ENCODE results near the gene ATRNL1.

The ATRNL1 gene

DNA sequence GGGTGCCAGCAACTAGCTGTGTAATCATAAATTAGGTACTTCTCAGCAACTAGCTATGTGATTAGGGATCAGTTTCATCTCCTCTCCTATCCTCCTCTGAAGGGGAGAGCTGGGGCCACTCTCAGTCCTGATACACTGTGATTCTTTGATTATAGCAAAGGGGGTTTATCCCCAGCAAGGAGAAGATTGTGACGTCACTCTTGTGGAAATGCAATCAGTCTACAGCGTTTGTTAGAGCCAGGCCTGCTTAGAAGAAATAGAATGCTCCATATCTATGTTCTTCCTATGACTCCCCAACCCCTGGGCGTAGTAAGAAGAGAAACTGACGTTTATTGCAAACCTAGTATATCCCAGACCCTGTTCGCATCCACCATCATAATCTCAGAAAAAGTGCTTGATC, 871.7 kb downstream of the ATRNL1 start:
- Histone ChIP-seq H3K27ac (ENCODE audit: low read depth, low read length) (no peak overlapping the region), H3K27me3 (ENCODE audit: control insufficient read depth, insufficient read depth, low read length) (no peaks in the 10 kb centered on the region), H3K4me3 (ENCODE audit: low read length) (no peak overlapping the region), H3K4me1 (ENCODE audit: control insufficient read depth, insufficient read depth, low read length) (no peaks in the 10 kb centered on the region), H3K9ac (ENCODE audit: low read length) (no peak overlapping the region), H3K36me3 (ENCODE audit: control insufficient read depth, insufficient read depth, low read length) (no peaks in the 10 kb centered on the region)

DNA sequence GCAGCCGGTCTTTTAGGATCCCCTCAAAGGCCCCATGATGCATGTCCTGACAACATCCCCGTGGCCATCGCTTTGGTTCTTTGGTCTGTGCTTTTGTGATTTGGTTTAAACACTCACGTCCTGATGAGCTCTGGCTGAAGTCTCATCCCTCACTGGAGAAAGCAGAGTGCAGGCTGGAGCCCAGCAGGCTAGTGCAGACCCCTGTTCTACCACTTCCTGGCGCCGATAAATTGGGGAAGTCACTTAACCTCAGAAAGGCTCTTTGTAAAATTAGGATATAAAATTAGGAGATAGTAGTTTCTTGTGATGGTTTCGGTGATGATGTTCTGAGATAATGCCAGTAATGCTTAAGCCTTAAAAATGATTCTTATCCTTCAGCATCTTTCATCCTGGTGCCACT, 872.2 kb downstream of the ATRNL1 start:
- Histone ChIP-seq H3K27ac (ENCODE audit: low read depth, low read length) (no peak overlapping the region), H3K27me3 (ENCODE audit: control insufficient read depth, insufficient read depth, low read length) (no peaks in the 10 kb centered on the region), H3K4me3 (ENCODE audit: low read length) (no peak overlapping the region), H3K4me1 (ENCODE audit: control insufficient read depth, insufficient read depth, low read length) (no peaks in the 10 kb centered on the region), H3K9ac (ENCODE audit: low read length) (no peak overlapping the region), H3K36me3 (ENCODE audit: control insufficient read depth, insufficient read depth, low read length) (no peaks in the 10 kb centered on the region)

GRCh38 chr10:115968236-115968635, 875.1 kb downstream of the ATRNL1 start:
- Histone ChIP-seq H3K9ac (ENCODE audit: low read length) (no peak overlapping the region), H3K36me3 (ENCODE audit: control insufficient read depth, insufficient read depth, low read length) (no peaks in the 10 kb centered on the region), H3K27ac (ENCODE audit: low read depth, low read length) (no peak overlapping the region), H3K4me3 (ENCODE audit: low read length) (no peak overlapping the region), H3K4me1 (ENCODE audit: control insufficient read depth, insufficient read depth, low read length) (no peaks in the 10 kb centered on the region), H3K27me3 (ENCODE audit: control insufficient read depth, insufficient read depth, low read length) (no peaks in the 10 kb centered on the region)

- Histone ChIP-seq H3K36me3 (ENCODE audit: control insufficient read depth, insufficient read depth, low read length) (no peaks in the 10 kb centered on the region), H3K4me3 (ENCODE audit: low read length) (no peak overlapping the region), H3K27ac (ENCODE audit: low read depth, low read length) (no peak overlapping the region), H3K4me1 (ENCODE audit: control insufficient read depth, insufficient read depth, low read length) (no peaks in the 10 kb centered on the region), H3K9ac (ENCODE audit: low read length) (no peak overlapping the region), H3K27me3 (ENCODE audit: control insufficient read depth, insufficient read depth, low read length) (no peaks in the 10 kb centered on the region)
Observed at GRCh38 chr10:115969591-115969990, 876.4 kb downstream of the ATRNL1 start.

DNA sequence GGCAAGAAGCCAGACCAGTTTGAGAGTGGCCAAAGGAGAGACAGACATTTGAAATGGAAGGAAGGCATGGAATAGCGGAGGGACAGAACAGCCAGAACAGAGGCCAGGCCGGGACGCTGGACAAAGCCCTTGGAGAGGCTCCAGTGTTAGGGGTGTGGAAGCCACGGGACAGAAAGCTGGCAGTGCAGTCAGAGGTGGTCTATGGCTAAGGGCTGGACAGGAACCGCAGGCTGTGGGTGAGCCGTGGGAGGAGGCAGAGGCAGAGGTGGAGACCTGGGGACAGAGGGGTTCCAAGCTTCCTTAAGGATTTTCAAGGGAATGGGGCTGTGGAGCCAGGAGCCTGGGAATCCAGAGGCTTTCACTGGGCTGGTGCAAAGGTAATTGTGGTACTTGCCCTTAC, 878.8 kb downstream of the ATRNL1 start:
- no peak overlapping the region for H3K4me3 ChIP-seq (ENCODE audit: low read length)
- H3K36me3 ChIP-seq (ENCODE audit: control insufficient read depth, insufficient read depth, low read length), result no peaks in the 10 kb centered on the region
- no peaks in the 10 kb centered on the region for H3K27me3 ChIP-seq (ENCODE audit: control insufficient read depth, insufficient read depth, low read length)
- H3K27ac ChIP-seq (ENCODE audit: low read depth, low read length), result no peak overlapping the region
- H3K9ac ChIP-seq (ENCODE audit: low read length), result no peak overlapping the region
- no peaks in the 10 kb centered on the region for H3K4me1 ChIP-seq (ENCODE audit: control insufficient read depth, insufficient read depth, low read length)

DNA sequence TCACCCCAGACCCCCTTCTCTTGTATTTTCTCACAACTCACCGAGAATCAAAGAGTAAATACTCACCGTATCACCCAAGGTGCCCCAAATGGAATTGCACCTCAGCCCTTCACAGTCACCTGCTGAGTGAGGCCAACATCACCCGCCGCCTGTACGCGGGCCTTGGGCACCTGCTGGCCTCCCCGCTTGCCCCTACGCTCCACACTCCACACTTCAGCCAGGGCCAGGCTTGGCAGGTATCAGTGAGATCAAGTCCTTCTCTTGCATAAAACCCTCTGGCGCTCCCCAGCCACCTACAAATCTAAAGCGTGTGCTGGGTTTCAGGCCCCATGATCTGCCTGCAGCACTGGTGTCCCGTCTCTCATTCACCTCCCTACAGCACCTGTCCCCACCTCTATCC, 879.3 kb downstream of the ATRNL1 start:
- H3K9ac ChIP-seq (ENCODE audit: low read length), result no peak overlapping the region
- no peak overlapping the region for H3K27ac ChIP-seq (ENCODE audit: low read depth, low read length)
- no peaks in the 10 kb centered on the region for H3K27me3 ChIP-seq (ENCODE audit: control insufficient read depth, insufficient read depth, low read length)

DNA sequence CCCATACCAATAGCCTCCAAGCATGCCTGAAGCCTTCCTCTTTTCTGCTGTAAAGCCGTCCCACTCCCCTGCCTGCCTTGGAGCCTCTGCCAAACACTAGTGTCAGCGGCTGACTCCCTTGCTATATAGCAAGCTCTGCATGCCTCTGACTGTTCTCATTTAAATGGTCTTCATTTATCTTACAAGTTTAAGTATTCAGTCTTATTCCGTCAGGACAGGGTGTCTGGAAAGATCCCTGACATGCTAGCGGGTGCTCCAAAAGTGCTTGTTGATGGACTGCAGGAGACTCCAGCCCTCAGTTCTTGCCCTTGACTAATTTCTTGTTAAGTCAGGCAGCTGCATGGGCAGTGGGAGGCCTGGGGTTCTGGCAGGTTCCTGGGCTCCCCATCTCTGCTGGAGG, 881.2 kb downstream of the ATRNL1 start:
- Histone ChIP-seq H3K36me3 (ENCODE audit: control insufficient read depth, insufficient read depth, low read length) (no peaks in the 10 kb centered on the region), H3K27me3 (ENCODE audit: control insufficient read depth, insufficient read depth, low read length) (no peaks in the 10 kb centered on the region), H3K4me3 (ENCODE audit: low read length) (no peak overlapping the region), H3K27ac (ENCODE audit: low read depth, low read length) (no peak overlapping the region), H3K4me1 (ENCODE audit: control insufficient read depth, insufficient read depth, low read length) (no peaks in the 10 kb centered on the region), H3K9ac (ENCODE audit: low read length) (no peak overlapping the region)

More for the DNA sequence above, 879.3 kb downstream of the ATRNL1 start:
- H3K4me3 ChIP-seq (ENCODE audit: low read length), result no peak overlapping the region
- H3K4me1 ChIP-seq (ENCODE audit: control insufficient read depth, insufficient read depth, low read length), result no peaks in the 10 kb centered on the region
- no peaks in the 10 kb centered on the region for H3K36me3 ChIP-seq (ENCODE audit: control insufficient read depth, insufficient read depth, low read length)

DNA sequence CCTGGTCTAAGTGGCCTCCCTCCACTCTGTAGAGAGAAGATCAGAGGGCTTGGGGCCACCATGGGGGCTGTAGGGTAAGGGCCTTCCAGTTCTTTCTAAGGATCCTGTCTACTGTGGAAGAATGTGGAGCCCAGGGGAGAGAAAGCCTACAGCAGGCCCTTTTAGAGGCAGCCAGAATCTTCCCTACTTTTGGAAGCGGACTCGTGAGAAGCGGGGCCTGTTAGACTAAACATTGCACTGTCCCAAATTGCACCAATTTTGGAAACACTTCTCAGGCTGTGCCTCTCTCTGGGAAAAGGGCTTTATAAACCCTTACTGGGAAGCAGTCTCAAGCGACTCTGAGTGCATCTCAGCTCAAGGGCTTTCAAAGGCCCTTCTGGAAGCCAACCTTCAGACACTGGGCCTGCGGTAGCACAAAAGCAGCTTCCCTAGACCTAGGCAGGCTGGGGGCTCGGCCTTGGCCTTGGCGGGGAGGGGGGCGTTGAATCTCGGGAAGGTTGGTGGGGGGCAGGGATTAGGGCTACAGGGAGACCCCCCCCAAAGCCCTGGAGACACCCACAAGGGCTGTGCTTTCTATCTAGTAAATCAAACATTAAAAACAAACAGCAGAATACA, 881.8 kb downstream of the ATRNL1 start:
- no peak overlapping the region for H3K4me3 ChIP-seq (ENCODE audit: low read length)
- H3K36me3 ChIP-seq (ENCODE audit: control insufficient read depth, insufficient read depth, low read length), result no peaks in the 10 kb centered on the region
- no peak overlapping the region for H3K9ac ChIP-seq (ENCODE audit: low read length)
- H3K27me3 ChIP-seq (ENCODE audit: control insufficient read depth, insufficient read depth, low read length), result no peaks in the 10 kb centered on the region
- H3K4me1 ChIP-seq (ENCODE audit: control insufficient read depth, insufficient read depth, low read length), result no peaks in the 10 kb centered on the region
- peak overlapping the region; percentile 28 for H3K27ac ChIP-seq (ENCODE audit: low read depth, low read length)

- no peaks in the 10 kb centered on the region for H3K36me3 ChIP-seq (ENCODE audit: control insufficient read depth, insufficient read depth, low read length)
- H3K27ac ChIP-seq (ENCODE audit: low read depth, low read length), result no peak overlapping the region
- H3K4me3 ChIP-seq (ENCODE audit: low read length), result no peak overlapping the region
- H3K27me3 ChIP-seq (ENCODE audit: control insufficient read depth, insufficient read depth, low read length), result no peaks in the 10 kb centered on the region
- no peaks in the 10 kb centered on the region for H3K4me1 ChIP-seq (ENCODE audit: control insufficient read depth, insufficient read depth, low read length)
- H3K9ac ChIP-seq (ENCODE audit: low read length), result no peak overlapping the region
Observed at GRCh38 chr10:115975506-115975905, 882.3 kb downstream of the ATRNL1 start.

DNA sequence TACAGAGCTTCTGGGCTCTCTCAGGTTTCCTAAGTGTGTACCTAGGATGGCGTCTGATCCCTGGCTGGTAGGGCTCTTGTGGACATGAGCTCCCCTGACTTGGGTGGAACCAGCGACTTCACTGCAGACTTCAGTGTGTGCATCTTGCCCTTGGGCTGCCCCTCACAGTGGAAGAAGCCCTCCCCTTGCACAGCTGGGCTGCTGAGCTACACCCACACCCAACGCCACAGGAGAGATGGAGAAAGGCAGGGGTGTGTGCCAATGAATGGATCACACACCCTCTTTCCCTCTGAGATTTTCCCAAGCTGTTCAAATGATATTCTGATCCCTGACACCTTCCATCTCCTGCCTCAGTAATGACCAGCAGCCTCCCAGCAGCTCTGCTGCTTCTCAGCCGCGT, 883.2 kb downstream of the ATRNL1 start:
- no peak overlapping the region for H3K9ac ChIP-seq (ENCODE audit: low read length)
- no peak overlapping the region for H3K27ac ChIP-seq (ENCODE audit: low read depth, low read length)
- no peak overlapping the region for H3K4me3 ChIP-seq (ENCODE audit: low read length)
- no peaks in the 10 kb centered on the region for H3K27me3 ChIP-seq (ENCODE audit: control insufficient read depth, insufficient read depth, low read length)
- H3K4me1 ChIP-seq (ENCODE audit: control insufficient read depth, insufficient read depth, low read length), result no peaks in the 10 kb centered on the region
- H3K36me3 ChIP-seq (ENCODE audit: control insufficient read depth, insufficient read depth, low read length), result no peaks in the 10 kb centered on the region

- Histone ChIP-seq H3K36me3 (ENCODE audit: control insufficient read depth, insufficient read depth, low read length) (no peaks in the 10 kb centered on the region), H3K4me1 (ENCODE audit: control insufficient read depth, insufficient read depth, low read length) (no peaks in the 10 kb centered on the region), H3K27ac (ENCODE audit: low read depth, low read length) (no peak overlapping the region), H3K9ac (ENCODE audit: low read length) (no peak overlapping the region), H3K27me3 (ENCODE audit: control insufficient read depth, insufficient read depth, low read length) (no peaks in the 10 kb centered on the region), H3K4me3 (ENCODE audit: low read length) (no peak overlapping the region)
Observed at GRCh38 chr10:115977855-115978254, 884.7 kb downstream of the ATRNL1 start.

- H3K9ac ChIP-seq (ENCODE audit: low read length), result no peak overlapping the region
- no peaks in the 10 kb centered on the region for H3K4me1 ChIP-seq (ENCODE audit: control insufficient read depth, insufficient read depth, low read length)
- H3K27ac ChIP-seq (ENCODE audit: low read depth, low read length), result no peak overlapping the region
- no peak overlapping the region for H3K4me3 ChIP-seq (ENCODE audit: low read length)
- no peaks in the 10 kb centered on the region for H3K36me3 ChIP-seq (ENCODE audit: control insufficient read depth, insufficient read depth, low read length)
- no peaks in the 10 kb centered on the region for H3K27me3 ChIP-seq (ENCODE audit: control insufficient read depth, insufficient read depth, low read length)
Observed at GRCh38 chr10:115979576-115979975, 886.4 kb downstream of the ATRNL1 start.

GRCh38 chr10:115980470-115980869, 887.3 kb downstream of the ATRNL1 start:
- Histone ChIP-seq H3K4me1 (ENCODE audit: control insufficient read depth, insufficient read depth, low read length) (no peaks in the 10 kb centered on the region), H3K9ac (ENCODE audit: low read length) (no peak overlapping the region), H3K27me3 (ENCODE audit: control insufficient read depth, insufficient read depth, low read length) (no peaks in the 10 kb centered on the region), H3K36me3 (ENCODE audit: control insufficient read depth, insufficient read depth, low read length) (no peaks in the 10 kb centered on the region), H3K27ac (ENCODE audit: low read depth, low read length) (no peak overlapping the region), H3K4me3 (ENCODE audit: low read length) (no peak overlapping the region)
